AG04450 (cell line): ENCODE results near the gene GPR18. TPM values are rescaled to one million over a fixed set of nuclear protein-coding genes. Genes with fewer than 3 reads are reported as not detected.
"Not testable (repeated sequence)": the region's sequence is repeated elsewhere in the genome, so short reads cannot be mapped to it uniquely, and the experiment has no call there.

Source experiments
- CTCF ChIA-PET: fragments of 300-600, 350-600 bp; formaldehyde crosslinking; extraction: SDS; loops from one replicate; lab custom pipeline; 2022; ENCODE audit warnings: antibody characterized with exemption, inconsistent platforms; lab: Charles Lee
- POLR2A ChIA-PET: fragments of 350-600 bp; formaldehyde crosslinking; extraction: SDS; loops from one replicate; lab custom pipeline; 2021; ENCODE audit warnings: antibody characterized with exemption, inconsistent platforms; lab: Yijun Ruan, JAX
- DNase-seq: peaks from one replicate; pipeline ENCODE4 v3.0.0-alpha.2; 2011; ENCODE audit warnings: low read depth, low spot score
- H3K27ac ChIP-seq: one replicate; pipeline ENCODE4 v1.5.1; 2012; ENCODE audit warnings: low read depth, low read length, control low read depth
- H3K27me3 ChIP-seq: one replicate; pipeline ENCODE4 v1.6.0; 2012; ENCODE audit warnings: low read length; ENCODE audit not compliant: control insufficient read depth, insufficient read depth
- H3K4me3 ChIP-seq: 2 replicates; pipeline ENCODE4 v1.5.1; 2011; ENCODE audit warnings: mild to moderate bottlenecking, low read depth, low read length, control low read depth
- H3K9me3 ChIP-seq: 2 replicates; pipeline ENCODE4 v1.5.1; 2012; ENCODE audit warnings: low read length; ENCODE audit not compliant: control insufficient read depth, insufficient read depth
- polyA plus RNA-seq: library from polyadenylated mRNA; depleted of rRNA; stranded (reverse); fragments of >200 nt; gene quantifications from 2 replicates; pipeline ENCODE4 v1.2.3, GENCODE V29; 2011
- TF ChIP-seq, protein P1 (sequence below): IDR thresholded peaks from 2 replicates; pipeline ENCODE4 v1.5.1; 2011; ENCODE audit warnings: low read depth, low read length, control low read depth, inconsistent platforms

GPR18 gene
- polyA plus RNA-seq, 1 experiment: not detected

DNA sequence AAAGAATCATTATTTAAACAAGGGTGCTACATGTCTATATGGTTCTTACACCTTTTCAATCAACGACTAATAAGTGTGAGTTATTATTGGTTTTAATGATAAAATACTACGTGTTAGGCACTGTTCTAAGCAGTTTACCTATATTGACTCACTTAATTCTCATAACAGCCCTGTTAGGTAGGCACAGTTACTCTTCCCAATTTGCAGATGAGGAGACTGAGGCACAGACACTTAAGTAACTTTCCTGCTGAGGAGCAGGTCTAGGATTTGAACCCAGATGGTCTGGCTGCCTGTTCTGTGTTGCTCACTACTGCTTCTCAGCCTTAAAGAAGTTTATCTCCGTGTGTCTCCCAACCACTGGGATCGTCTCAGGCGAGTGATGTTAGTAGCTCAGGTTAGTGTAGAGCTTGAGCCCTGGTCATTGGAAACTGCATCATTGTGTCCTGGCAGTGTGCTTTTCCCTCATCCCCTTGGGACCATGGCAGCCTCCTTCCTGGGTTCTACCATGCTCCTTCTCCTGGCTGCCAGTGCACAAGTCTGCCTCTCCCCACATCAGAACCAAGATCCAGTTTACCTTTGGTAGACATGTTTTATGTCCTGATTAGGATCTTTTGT lies 46.7 kb downstream of the GPR18 start:
- DNase-seq: no peak
- Histone ChIP-seq H3K4me3 (no peak overlapping the region), H3K27me3 (no peaks in the 10 kb centered on the region), H3K27ac (no peak overlapping the region), H3K9me3 (no peaks in the 10 kb centered on the region)
- CTCF ChIA-PET: interaction anchor here (1.2 kb wide), 1 partner anchor 10 kb away, joined by 5 read pairs; no protein-coding TSS in a partner anchor
- TF ChIP-seq, protein P1, sequence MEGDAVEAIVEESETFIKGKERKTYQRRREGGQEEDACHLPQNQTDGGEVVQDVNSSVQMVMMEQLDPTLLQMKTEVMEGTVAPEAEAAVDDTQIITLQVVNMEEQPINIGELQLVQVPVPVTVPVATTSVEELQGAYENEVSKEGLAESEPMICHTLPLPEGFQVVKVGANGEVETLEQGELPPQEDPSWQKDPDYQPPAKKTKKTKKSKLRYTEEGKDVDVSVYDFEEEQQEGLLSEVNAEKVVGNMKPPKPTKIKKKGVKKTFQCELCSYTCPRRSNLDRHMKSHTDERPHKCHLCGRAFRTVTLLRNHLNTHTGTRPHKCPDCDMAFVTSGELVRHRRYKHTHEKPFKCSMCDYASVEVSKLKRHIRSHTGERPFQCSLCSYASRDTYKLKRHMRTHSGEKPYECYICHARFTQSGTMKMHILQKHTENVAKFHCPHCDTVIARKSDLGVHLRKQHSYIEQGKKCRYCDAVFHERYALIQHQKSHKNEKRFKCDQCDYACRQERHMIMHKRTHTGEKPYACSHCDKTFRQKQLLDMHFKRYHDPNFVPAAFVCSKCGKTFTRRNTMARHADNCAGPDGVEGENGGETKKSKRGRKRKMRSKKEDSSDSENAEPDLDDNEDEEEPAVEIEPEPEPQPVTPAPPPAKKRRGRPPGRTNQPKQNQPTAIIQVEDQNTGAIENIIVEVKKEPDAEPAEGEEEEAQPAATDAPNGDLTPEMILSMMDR: no peak
- POLR2A ChIA-PET: no interaction called here

DNA sequence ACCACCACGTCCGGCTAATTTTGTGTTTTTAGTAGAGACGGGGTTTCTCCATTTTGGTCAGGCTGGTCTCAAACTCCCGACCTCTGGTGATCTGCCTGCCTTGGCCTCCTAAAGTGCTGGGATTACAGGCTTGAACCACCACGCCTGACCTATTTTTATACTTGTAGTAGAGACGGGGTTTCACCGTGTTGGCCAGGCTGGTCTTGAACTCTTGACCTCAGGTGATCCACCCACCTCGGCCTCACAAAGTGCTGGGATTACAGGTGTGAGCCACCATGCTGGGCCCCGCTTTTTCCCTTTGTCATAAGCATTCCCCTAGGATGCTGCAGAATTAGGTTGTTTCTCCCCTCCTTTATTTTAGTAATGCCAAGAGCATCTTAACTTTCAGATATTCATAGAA lies 47.6 kb downstream of the GPR18 start:
- H3K9me3 ChIP-seq, H3K27me3 ChIP-seq, H3K4me3 ChIP-seq, DNase-seq, POLR2A ChIA-PET, H3K27ac ChIP-seq: not testable (repeated sequence)
- CTCF ChIA-PET: interaction anchor here (1.2 kb wide), 1 partner anchor 9 kb away, joined by 5 read pairs; no protein-coding TSS in a partner anchor

DNA sequence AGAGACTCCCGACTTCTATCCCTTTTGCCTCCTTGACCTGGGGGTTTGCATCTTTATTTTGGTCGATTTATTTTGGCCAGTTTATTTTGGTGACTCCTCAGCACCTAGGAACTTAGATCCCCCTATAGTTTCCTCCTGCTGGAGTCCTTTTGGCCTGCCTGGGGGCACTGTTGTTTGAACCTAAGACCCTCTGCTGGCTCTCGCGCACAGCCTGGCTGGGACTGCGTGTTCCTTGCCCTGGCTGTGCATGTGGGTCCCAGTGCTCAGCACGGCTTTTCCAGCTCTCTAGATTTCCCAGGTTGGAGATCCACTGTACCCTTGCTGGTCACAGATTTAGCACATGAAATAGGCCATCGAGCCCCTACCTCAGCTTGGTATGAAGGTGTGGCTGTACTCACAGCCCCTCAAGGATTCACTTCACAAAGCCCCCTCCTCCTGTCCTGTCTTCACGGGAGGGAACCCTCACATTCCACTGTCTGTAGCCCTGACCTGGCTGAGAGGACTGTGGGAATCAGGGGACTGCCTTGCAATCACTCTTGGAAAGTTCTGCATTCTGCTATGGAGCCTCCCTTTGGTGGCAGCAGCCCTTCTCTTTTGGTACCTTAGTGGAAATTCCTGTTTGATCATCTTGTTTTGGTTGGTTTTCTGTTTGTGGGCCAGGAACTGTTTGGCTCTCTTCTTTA lies 49.2 kb downstream of the GPR18 start:
- ChIA-PET CTCF (no interaction called here), POLR2A (no interaction called here)

DNA sequence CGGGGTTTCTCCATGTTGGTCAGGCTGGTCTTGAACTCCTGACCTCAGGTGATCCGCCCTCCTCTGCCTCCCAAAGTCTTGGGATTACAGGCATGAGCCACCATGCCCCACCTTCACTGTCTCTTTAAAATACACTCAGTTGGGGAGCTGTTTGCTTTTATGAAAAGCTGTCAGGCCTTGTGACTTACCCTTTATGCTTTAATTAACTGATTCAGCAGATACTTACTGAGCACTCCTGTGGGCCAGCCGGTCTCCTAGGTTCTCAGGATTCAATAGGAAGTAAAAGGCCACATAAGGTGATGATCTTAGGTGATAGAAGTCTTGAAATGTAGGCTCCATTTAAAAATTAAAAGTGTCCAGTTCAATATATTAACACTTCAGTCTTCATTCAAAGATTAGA lies 50.0 kb downstream of the GPR18 start:
- CTCF ChIA-PET: no interaction called here
- H3K4me3 ChIP-seq: no peak overlapping the region
- POLR2A ChIA-PET: no interaction called here
- no peaks in the 10 kb centered on the region for H3K27me3 ChIP-seq
- H3K9me3 ChIP-seq: no peaks in the 10 kb centered on the region
- no peak for DNase-seq
- H3K27ac ChIP-seq: no peak overlapping the region
- TF ChIP-seq, protein P1: no peak

More for the DNA sequence above, 49.2 kb downstream of the GPR18 start:
- no peak overlapping the region for H3K4me3 ChIP-seq
- H3K27me3 ChIP-seq: no peaks in the 10 kb centered on the region
- no peak for DNase-seq
- H3K9me3 ChIP-seq: no peaks in the 10 kb centered on the region
- TF ChIP-seq, protein P1: no peak
- H3K27ac ChIP-seq: no peak overlapping the region

DNA sequence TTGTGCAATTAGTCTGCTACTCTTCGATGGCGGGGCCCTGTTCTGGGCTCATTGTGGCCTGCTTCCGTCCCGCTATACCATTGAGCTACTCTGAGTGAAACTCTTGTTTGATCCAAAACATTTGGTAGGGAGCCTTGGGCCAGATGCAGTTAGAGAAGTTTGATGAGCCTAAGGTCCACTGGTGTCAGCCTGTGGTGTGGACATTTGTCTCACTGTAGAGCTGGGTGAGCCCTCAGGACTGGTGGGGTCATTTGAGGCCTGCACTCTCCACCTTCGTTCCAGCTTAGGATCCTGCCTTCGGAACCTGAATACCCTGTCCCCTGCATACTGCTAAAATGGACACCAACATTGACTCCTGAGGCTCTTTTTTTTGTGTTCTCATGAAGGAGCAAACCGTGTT lies 50.7 kb downstream of the GPR18 start:
- CTCF ChIA-PET: interaction anchor here (0.9 to 1.0 kb wide), 2 partner anchors 62 to 229 kb away, joined by 3 to 4 read pairs; no protein-coding TSS in a partner anchor
- no peaks in the 10 kb centered on the region for H3K9me3 ChIP-seq
- no peaks in the 10 kb centered on the region for H3K27me3 ChIP-seq
- POLR2A ChIA-PET: no interaction called here
- TF ChIP-seq, protein P1: no peak
- no peak for DNase-seq
- no peak overlapping the region for H3K4me3 ChIP-seq
- H3K27ac ChIP-seq: no peak overlapping the region
